Measurements from ENCODE around the gene KIRREL3.

KIRREL3 gene

GRCh38 chr11:126949066-126949891 is 51.3 kb downstream of the KIRREL3 start:
- DNase-seq: peak; percentile 13

GRCh38 chr11:126948563-126948962 is 52.0 kb downstream of the KIRREL3 start:
- no peak for DNase-seq

- DNase-seq: no peak
Observed at GRCh38 chr11:126945319-126945718, 55.3 kb downstream of the KIRREL3 start.

- DNase-seq: no peak
Observed at GRCh38 chr11:126943316-126943715, 57.3 kb downstream of the KIRREL3 start.

- no peak for DNase-seq
Observed at GRCh38 chr11:126942146-126942545, 58.4 kb downstream of the KIRREL3 start.

- DNase-seq: no peak
Observed at GRCh38 chr11:126939552-126939951, 61.0 kb downstream of the KIRREL3 start.

GRCh38 chr11:126938718-126939117 is 61.9 kb downstream of the KIRREL3 start:
- no peak for DNase-seq

GRCh38 chr11:126930091-126930841 is 70.3 kb downstream of the KIRREL3 start:
- no peak for DNase-seq

- no peak for DNase-seq
Observed at GRCh38 chr11:126929179-126930061, 71.2 kb downstream of the KIRREL3 start.

GRCh38 chr11:126927623-126928022 is 72.9 kb downstream of the KIRREL3 start:
- DNase-seq: no peak

- no peak for DNase-seq
Observed at GRCh38 chr11:126926376-126926791, 74.2 kb downstream of the KIRREL3 start.

GRCh38 chr11:126925321-126926093 is 75.1 kb downstream of the KIRREL3 start:
- no peak for DNase-seq

- DNase-seq: no peak
Observed at GRCh38 chr11:126924376-126925040, 76.1 kb downstream of the KIRREL3 start.

GRCh38 chr11:126920833-126921232 is 79.7 kb downstream of the KIRREL3 start:
- no peak for DNase-seq

- peak; percentile 5 for DNase-seq
Observed at GRCh38 chr11:126919147-126919823, 81.3 kb downstream of the KIRREL3 start.

- DNase-seq: no peak
Observed at GRCh38 chr11:126918556-126918955, 82.0 kb downstream of the KIRREL3 start.

GRCh38 chr11:126917531-126918204 is 82.9 kb downstream of the KIRREL3 start:
- peak; percentile 86 for DNase-seq

- no peak for DNase-seq
Observed at GRCh38 chr11:126915430-126915829, 85.1 kb downstream of the KIRREL3 start.

GRCh38 chr11:126914941-126915340 is 85.6 kb downstream of the KIRREL3 start:
- DNase-seq: no peak

- DNase-seq: no peak
Observed at GRCh38 chr11:126914166-126914565, 86.4 kb downstream of the KIRREL3 start.

All from activated CD4-positive, alpha-beta T cell treated with anti-CD3 and anti-CD28 coated beads, Interleukin-2, Interleukin-6, amounts not matched to agents 100 ng/mL and 50 ng/mL, durations not matched to agents 16 hours and 8 hours (primary cell).